Epithelial cell of esophagus (primary cell): Measurements from ENCODE around the gene PPA1.
A peak's percentile ranks its signal among the peaks of the same experiment; 100 is the strongest.

Experiments
- DNase-seq: peaks from one replicate; pipeline ENCODE4 v3.0.0; 2010; ENCODE audit warnings: low read depth
- H3K4me3 ChIP-seq: 2 replicates; pipeline ENCODE4 v1.5.1; 2011; ENCODE audit warnings: mild to moderate bottlenecking, low read length, control low read depth
- TF ChIP-seq, protein P1 (sequence below): IDR thresholded peaks from 2 replicates; pipeline ENCODE4 v1.5.1; 2011; ENCODE audit warnings: low read depth, mild to moderate bottlenecking, low read length, control low read depth, inconsistent platforms; ENCODE audit not compliant: insufficient read depth; ENCODE audit errors: missing control alignments

PPA1 gene

DNA sequence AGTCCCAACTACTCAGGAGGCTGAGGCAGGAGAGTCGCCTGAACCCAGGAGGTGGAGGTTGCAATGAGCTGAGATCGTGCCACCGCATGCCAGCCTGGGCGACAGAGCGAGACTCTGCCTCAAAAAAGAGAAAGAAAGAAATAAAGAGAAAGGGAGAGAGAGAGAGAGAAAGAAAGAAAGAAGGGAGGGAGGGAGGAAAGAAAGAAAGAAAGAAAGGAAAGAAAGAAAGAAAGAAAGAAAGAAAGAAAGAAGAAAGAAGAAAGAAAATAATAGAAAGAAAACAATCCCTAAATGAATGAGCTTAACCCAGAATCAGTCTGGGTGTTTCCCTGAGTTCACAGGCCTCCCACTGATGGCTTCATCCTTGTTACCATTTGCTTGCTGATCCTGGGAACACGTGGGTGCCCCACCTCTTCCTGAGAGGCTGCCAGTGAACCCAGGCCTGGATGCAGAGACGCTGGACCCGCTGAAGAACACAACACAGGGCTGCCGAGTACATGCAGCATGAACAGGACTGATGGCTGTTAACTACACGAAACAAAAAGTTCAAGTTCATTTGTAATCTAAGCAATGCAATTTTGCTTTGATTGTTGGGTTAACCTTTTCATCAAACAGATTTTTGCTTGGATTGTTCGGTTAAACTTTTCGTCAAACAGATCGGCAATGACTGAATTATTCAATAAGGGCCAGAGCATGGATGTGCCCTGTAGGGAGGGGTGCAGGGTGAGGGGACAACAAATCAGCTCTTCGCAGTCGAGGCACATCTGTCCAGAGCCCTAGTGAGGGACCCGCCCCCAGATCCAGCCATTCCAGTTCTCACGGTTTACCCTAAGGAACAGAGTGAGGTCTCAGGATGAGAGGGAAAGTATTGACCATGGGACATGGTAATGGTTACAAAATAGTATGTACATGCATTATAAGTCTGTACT is 39.0 kb upstream of the PPA1 start:
- no peak overlapping the region for H3K4me3 ChIP-seq
- no peak for DNase-seq
- TF ChIP-seq, protein P1, sequence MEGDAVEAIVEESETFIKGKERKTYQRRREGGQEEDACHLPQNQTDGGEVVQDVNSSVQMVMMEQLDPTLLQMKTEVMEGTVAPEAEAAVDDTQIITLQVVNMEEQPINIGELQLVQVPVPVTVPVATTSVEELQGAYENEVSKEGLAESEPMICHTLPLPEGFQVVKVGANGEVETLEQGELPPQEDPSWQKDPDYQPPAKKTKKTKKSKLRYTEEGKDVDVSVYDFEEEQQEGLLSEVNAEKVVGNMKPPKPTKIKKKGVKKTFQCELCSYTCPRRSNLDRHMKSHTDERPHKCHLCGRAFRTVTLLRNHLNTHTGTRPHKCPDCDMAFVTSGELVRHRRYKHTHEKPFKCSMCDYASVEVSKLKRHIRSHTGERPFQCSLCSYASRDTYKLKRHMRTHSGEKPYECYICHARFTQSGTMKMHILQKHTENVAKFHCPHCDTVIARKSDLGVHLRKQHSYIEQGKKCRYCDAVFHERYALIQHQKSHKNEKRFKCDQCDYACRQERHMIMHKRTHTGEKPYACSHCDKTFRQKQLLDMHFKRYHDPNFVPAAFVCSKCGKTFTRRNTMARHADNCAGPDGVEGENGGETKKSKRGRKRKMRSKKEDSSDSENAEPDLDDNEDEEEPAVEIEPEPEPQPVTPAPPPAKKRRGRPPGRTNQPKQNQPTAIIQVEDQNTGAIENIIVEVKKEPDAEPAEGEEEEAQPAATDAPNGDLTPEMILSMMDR = no peak

DNA sequence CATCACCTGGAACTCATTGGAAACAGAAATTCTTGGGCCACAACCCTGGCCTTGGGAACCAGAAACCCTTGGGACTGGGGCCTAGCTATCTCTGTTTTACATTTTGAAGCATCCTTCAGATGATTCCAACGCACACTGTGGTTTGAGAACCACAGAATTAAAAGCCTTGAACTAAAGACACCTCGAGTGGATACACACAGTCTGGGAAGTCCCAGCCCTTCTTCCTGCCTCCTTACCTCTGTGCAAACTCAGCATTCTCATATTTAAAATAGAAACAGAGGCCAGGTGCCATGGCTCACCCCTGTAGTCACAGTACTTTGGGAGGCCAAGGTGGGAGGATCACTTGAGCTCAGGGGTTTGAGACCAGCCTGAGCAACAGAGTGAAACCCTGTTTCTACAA is 37.7 kb upstream of the PPA1 start:
- DNase-seq = no peak
- no peak overlapping the region for H3K4me3 ChIP-seq
- TF ChIP-seq, protein P1 = no peak

DNA sequence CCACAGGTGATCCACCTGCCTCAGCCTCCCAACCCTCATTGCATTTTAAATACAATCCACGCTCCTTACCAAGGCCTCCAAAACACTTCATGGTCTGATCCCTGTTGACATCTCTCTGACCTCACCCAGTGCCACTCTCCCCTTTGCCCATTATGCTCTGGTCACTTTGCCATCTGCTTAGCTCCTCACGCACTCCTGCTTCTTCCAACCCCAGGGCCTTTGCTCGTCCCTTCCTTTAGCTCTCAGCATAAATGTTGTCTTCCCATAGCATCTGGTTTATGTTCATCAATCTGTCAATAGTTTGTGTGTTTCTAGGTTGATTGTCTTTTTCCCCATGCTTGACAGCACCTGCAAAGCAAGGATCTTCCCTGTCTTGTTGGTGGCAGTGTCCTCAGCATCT is 36.5 kb upstream of the PPA1 start:
- no peak for DNase-seq
- no peak overlapping the region for H3K4me3 ChIP-seq
- TF ChIP-seq, protein P1 = no peak

DNA sequence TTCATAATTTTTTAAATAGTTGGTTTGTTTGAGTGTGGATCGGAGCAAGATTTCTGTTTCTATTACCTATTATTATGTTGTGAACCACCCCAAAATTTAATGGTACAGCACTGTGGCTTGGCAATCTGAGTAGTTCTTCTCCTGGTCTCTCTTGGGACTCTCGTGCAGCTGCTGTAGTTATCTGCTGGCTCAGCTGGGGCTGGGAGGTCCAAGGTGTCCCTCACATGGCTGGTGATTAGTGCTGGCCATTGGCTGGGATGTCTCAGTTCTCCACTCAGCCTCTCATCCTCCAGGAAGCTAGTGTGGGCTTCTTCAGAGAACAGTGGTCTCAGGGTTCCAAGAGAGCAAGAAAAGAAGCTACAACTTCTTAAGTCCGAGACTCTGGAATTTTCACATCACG is 35.1 kb upstream of the PPA1 start:
- TF ChIP-seq, protein P1 = no peak
- no peak overlapping the region for H3K4me3 ChIP-seq

DNA sequence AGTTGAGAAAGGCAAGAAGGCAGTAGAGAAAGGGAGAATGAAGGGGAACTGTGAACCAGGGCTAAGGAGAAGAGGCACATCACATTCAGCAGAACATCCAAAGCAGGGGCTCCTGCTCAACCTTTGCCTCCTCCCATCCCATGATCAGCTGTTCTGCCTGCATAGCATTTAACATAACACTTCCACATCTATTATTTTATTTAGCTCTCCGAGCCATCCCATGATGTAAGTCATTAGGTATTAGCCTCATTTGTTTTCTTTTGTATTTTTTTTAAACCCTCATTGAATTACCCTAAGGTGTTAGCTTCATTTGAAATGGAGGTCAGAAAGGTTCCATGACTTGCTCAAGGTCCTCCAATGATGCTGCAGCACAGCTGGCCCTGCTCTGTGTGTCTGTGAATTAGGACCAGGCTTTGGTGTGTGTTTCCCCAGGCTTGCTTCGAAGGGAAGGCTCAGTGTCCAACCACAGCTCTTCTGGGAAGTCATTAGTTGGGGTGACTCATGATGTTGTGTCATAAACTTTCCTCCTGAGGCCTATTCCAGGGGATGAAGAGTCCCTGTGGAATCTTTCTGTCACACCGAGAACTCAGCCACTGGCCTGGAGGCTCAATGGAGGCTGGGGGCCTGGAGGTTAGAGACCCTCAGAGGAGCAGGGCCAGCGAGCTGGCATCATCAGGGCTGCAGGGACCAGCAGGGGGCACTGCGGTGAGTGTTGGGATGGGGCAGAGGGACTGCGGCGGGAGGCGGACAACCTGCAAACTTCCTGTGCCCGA is 34.1 kb upstream of the PPA1 start:
- H3K4me3 ChIP-seq = no peak overlapping the region
- DNase-seq = peak; percentile 97
- TF ChIP-seq, protein P1 = no peak

More for the DNA sequence above, 35.1 kb upstream of the PPA1 start:
- DNase-seq = no peak

DNA sequence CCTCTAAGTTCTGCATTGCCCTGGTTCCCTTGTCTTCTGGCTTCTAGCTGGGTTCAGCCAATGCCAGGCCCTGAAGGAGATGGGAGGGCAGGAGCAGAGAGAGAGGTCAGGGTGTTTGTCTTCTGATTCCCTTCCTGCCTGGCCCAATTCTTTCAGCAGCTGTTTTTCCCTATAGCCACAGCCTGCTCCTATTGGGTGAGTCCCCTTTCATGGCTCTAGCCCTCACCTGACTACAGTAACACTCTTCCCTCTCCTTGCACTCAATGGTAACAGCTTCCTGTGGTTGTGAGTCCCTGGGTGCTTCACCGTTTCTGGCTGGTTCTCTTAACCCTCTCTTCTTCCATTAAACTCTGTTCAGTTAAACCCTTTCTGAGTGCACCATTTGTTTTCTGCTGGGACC is 33.5 kb upstream of the PPA1 start:
- TF ChIP-seq, protein P1 = no peak
- DNase-seq = no peak

More for the DNA sequence above, 33.5 kb upstream of the PPA1 start:
- no peak overlapping the region for H3K4me3 ChIP-seq
